Stimulated activated CD8-positive, alpha-beta memory T cell treated with anti-CD3 and anti-CD28 coated beads, Interleukin-12 subunit alpha, Interleukin-12 subunit beta, amount 100 ng/mL, for 24 hours (primary cell): ENCODE results near the gene PYGB.

Source experiments
- DNase-seq: peaks from one replicate; pipeline ENCODE4 v3.0.0-alpha.2; 2020; ENCODE audit errors: extremely low read depth

Gene PYGB

GRCh38 chr20:25271486-25272222, 23.8 kb downstream of the PYGB start:
- no peak for DNase-seq

DNA sequence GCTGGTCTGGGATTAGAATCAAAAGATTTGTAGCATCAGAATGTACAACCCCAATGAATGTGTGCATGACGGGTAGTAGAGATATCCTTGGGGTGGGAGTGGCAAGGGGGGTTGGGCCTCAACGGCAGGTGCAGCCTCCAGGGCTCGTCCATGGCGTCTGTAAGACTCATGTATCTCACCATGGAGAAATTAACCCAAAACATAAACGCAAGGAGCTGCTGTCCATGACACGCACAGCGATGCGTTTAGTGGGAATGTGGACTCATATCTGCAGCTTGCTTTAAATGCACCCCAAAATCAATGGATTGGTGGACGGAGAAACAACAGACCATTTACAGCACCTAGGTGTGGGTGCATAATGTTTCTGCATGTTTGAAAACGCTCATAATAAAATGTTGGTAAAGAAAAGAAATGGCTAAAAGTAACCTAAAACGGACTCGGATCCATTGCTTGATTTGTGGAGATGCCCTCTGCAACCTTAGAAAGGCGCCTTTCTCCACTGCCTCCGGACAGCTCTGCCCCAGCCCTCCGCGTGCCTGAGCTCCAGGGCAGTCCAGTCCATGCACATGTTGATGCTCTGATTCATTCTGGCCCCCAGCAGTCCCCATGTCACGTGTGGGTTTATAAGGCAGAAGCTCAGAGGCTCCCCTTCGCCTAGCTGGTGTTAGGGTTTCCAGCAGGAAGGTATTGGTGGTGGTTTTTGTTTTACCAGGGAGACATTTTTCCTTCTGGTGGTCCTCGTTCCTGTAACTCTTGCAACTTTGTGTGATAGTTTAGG, 24.5 kb downstream of the PYGB start:
- DNase-seq: no peak

- DNase-seq: no peak
These were observed 25.2 kb downstream of the PYGB start for GRCh38 chr20:25273046-25273445.

GRCh38 chr20:25273541-25274358, 25.9 kb downstream of the PYGB start:
- DNase-seq: no peak

- no peak for DNase-seq
These were observed 26.6 kb downstream of the PYGB start for GRCh38 chr20:25274481-25274880.

DNA sequence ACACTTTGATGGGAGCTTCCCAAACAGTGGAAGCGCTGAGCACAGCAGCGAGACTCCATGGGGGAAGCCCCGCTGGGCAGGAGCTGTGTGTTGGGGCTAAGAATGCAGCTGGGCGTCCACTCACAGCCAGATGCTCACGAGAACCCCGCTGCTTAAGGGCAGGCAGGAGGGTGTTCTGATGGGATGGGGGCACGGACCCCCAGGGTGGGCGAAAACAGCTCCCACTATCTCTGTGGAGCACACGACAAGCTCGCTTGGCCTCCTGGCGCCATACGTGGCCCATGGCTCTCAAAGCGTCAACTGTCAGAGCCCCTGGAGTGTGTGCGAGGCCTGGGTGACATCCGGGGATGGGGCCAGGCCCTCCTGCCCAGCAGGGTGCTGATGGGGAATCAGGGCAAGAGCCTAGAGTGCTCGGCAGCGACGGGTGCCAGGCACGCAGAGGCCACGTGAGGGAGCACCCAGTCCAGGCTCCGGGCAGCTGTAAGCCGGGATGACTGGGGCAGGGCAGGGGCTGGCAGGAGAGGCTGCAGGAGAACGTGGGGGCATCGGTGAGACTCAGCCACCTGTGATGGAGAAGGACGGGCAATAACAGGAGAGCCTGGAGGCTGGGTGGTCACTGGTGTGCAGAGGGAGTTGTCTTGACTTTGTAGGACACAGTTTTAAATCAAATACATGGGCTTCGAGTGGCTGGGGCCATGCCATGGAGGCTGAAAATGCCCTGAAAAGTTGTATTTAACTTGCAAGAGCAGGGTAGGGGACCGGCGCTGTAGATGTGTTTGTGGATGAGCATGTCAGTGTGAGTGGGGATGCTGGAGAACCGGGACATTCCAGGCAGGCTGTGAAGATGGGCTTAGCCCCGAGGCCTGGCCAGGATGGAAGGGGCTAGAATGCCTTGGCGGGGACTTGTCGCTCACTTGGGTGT, 27.3 kb downstream of the PYGB start:
- DNase-seq: no peak

- DNase-seq: no peak
These were observed 28.1 kb downstream of the PYGB start for GRCh38 chr20:25275813-25276532.

- no peak for DNase-seq
These were observed 28.7 kb downstream of the PYGB start for GRCh38 chr20:25276533-25277050.

- no peak for DNase-seq
These were observed 29.3 kb downstream of the PYGB start for GRCh38 chr20:25277051-25277801.

DNA sequence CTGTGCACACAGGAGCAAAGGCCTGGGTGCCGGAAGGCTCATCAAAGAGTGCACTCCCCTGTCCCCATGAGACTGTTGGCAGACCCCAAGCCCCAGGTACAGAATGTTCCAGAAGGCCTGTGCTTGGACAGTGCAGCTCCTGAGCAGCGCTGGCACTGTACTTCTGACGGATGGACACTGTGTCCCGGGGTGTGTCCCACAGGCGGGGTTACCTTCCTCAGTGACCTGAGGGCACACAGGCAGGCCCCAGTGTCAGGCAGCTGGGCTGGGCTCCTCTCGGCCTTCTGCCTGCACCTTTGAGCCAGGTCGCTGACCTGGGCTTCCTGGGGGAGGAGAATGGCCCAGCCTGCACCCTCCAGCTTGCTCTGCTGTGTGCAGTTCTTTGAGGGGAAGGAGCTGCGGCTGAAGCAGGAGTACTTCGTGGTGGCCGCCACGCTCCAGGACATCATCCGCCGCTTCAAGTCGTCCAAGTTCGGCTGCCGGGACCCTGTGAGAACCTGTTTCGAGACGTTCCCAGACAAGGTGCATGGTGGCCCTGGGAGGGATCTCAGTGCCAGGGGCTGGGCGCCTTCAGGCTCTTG, 30.1 kb downstream of the PYGB start:
- DNase-seq: no peak

DNA sequence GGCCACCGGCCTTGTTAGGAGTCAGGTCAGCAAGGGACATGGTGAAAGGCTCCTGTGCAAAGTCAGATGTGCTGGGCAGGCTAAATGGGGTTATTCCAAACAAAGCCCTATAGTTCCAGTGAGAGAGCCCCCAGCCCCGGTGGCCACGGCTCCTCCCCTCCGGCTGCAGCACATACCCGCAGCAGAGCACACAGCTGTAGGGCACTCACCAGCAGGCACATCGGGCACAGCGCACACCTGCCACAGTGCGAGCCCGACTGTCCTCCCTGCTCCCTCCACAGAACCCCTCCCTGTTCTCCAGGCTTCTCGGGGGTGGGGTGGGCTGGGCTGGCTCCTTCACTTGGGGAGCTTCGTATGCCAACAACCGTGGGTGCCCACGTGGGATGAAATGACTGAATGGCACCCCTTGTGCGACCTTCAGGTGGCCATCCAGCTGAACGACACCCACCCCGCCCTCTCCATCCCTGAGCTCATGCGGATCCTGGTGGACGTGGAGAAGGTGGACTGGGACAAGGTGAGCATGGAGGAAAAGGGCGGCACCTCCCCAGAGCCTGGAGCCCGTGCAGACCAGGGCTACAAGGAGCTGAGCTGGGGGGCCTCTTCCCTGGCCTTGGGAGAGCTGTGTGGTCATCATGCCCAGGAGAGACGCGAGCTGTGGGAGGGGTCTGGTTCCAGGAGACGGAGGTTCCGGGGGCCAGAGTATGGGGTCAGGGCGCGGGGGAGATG, 30.9 kb downstream of the PYGB start:
- no peak for DNase-seq

- no peak for DNase-seq
These were observed 31.5 kb downstream of the PYGB start for GRCh38 chr20:25279403-25279802.

GRCh38 chr20:25280051-25280573, 32.2 kb downstream of the PYGB start:
- no peak for DNase-seq

GRCh38 chr20:25280574-25281535, 33.0 kb downstream of the PYGB start:
- DNase-seq: no peak

DNA sequence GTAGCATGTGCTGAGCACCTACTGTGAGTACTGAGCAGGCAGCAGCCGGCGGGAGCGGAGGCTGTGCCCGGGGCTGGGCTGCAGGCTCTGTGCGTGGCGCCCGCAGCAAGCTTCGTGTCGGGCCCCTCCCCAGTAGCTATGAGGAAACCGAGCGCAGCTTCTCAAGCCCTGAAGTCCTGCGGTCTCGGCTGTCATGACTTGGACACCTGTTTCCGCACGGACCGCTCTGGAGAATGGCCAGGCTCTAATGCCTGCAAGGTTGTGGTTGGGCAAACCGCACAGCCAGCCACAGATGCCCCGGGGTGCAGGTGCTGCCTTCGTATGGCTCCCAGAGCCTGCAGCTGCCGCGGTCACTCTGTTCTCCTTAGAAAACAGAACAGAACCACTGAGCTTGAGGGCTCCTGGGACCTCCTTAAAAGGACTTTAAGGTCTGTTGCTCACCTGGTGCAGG, 33.7 kb downstream of the PYGB start:
- no peak for DNase-seq

DNA sequence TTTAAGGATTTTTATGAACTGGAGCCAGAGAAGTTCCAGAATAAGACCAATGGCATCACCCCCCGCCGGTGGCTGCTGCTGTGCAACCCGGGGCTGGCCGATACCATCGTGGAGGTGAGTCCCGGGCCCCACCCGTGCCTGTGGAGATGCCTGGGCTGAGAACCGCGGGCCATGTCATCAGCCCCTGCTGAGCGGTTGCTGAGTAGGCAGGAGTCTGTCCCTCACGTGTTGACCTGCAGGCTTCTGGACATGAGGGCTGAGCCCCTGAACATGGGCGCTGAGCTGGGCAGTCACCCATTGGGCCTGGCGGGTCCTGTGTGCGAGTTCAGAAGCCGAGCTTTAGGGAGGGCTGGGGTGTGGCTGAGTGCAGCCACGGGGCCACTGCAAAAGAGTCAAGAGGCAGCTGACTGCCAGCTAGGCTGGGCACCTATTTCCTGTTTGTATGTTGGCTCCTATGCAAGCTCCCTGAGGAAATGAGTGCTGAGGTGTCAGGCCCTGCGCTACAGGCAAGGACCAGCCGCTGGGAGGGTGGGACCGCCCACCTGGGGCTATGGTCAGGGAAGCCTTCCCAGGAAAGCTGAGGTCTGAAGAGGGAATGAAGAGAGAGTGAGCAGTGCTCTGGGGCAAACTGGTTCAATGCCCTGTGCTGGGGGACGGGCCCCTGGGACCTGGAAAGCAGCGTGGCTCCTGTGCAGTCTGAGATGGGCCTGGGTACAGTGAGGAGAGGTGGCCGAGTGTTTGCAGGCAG, 34.3 kb downstream of the PYGB start:
- no peak for DNase-seq
